GM18870 (cell line): ENCODE measurements around the gene SNX1.
A peak's percentile ranks its signal among the peaks of the same experiment; 100 is the strongest.
"Not testable (repeated sequence)": the region's sequence is repeated elsewhere in the genome, so short reads cannot be mapped to it uniquely, and the experiment has no call there.

Source experiments
- ATAC-seq: cut with Tn5 transposase; IDR thresholded peaks from one replicate; pipeline ENCODE4 v1.9.1; 2021; ENCODE audit warnings: moderate library complexity; ENCODE audit not compliant: unreplicated experiment

Gene SNX1, protein sequence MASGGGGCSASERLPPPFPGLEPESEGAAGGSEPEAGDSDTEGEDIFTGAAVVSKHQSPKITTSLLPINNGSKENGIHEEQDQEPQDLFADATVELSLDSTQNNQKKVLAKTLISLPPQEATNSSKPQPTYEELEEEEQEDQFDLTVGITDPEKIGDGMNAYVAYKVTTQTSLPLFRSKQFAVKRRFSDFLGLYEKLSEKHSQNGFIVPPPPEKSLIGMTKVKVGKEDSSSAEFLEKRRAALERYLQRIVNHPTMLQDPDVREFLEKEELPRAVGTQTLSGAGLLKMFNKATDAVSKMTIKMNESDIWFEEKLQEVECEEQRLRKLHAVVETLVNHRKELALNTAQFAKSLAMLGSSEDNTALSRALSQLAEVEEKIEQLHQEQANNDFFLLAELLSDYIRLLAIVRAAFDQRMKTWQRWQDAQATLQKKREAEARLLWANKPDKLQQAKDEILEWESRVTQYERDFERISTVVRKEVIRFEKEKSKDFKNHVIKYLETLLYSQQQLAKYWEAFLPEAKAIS

DNA sequence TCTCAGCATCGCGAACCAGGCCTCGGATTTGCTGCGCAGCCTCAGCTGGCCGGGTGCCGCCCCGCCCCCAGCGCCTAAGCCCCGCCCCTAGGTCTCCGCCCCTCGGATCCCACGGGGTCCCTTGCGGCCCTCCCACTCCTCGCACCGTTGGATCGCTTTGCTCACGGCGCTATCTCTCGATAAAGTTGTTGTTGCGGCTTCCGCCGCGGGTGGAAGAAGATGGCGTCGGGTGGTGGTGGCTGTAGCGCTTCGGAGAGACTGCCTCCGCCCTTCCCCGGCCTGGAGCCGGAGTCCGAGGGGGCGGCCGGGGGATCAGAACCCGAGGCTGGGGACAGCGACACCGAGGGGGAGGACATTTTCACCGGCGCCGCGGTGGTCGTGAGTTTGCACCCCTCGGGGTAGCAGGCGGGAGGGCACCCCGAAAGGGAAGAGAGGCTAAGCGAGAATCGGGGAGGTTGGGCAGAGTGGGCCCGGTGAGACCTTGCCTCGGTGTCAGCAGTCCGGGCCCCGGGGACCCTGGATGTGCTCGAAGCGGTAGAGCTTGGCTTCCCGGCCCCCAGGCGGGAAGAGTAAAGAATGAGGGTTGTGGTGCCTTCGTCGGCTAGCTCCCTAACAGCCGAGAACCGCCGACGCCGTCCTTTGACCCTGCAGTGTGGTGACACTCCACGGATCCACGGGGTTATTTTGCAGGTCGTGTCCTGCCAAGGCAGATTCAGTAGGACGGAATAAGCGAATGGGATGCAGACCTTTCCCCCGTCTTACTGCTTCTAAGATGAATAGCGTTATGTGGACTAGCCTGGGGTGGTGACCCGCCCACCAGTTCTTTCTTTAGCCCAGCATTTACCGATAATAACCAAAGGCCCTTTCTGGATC, at the start of gene SNX1:
TSS of gene SNX1 (plus strand) at position 188 of the 873 bp plus-strand sequence. CDS start at position 220, 32 bp downstream.
- ATAC-seq = peak; percentile 26

DNA sequence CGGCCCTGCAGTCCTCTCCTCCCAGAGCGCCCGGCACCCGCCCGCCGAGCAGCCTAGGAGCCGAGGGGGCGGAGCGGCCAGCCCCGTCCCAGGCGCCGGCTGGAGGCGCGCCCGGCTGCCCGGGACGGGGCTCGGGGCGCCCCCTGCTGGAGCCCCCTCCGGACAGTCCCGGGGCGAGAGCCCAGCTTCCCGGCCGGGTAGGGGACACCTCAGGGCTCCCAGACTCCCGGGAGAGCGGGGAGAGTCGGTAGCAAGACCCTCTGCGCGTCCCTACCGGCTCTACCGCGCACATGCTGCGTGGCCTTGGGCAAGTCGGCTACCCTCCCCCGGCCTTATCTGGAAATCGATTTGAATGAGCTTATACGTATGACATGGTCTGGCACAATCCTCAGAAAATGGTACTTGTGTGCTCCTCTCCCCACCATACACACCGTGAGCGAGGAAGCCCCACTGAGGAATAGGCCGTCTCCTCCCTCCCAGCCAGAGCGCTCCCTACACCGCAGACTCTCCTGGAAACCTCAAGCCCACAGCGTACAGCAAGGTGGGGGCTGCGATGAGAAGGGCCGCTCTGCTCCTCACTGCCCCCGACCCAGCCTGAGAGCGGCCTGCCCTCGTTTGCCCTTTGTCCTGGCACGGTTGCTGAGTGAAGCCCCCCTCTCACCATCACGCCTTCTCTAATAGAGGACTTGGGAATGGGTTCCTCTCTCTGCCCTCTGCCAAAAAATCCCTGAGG, 49.2 kb upstream of the SNX1 start, which contains the start of gene DAPK2:
TSS of gene DAPK2 (minus strand) at position 65 of the 733 bp plus-strand sequence. CDS start 6,224 bp downstream, outside the sequence.
- no peak for ATAC-seq

DNA sequence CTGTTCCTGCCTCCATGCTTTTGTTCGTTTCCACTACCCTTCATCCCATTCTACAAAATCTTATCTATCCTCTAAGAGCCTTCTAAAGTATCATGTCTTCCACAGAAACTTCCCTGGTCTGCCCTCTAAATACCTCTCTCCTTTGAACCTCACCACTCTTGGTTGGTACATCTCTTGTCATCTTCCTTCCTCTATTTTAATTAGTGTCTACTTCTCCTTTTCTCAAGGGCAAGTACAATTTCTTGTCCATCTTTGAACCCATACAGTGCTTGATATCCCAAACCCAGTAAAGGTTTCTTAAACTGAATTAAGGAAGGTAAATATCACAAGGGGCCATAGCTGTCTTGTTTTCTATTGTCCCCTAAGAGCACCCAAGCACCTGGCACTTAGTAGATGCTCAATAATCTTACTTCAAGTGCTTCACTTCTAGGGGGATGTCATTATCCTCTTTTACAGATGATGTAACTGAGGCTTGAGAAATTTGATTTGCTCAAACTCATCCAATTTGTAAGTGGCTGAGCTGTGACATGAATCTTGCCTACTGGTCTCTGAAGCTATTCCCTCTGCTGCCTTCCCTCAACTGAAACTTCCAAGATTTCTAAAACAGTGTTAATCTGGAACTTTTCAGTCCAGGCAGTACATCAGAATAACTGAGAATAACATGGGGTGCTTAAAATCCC, 46.9 kb upstream of the SNX1 start:
- ATAC-seq = no peak

DNA sequence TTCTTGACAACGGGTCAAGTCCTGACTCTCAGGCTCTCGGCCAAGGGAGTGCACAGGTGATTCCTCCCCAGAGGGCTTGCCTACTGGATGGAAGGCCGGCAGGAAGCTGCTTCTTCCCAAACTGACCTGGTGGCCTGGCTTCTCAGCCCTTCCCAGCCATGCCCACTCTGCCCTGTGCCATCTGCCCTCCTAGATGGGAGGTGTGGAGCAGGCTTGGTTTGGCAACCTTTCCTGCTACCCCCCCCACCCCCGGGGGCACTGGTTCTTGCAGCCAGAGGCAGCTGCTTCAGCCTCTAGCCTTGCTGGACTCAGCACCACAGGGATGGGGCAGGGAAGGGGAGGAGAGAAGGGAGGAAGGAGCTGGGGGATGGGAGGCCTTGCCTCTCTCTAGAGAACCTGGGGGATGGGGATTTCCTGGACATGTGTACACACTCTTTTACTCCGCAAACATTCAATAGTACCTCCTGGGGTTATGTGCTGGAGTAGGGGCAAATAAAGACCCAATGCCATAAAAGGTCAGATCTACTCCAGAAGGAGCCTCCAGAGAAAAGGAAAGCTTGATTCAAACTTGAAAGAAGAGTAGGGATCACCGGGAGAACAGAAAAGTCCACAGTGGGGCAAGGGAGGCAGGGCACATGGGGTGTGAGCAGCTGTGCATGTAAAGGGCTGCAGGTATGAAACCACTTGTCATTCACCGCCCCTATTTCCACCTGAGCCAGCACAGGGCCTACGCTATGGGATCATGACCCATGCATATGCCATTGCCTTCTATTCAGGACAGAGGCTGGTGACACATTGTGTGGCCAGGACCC, 45.3 kb upstream of the SNX1 start:
- ATAC-seq = no peak

DNA sequence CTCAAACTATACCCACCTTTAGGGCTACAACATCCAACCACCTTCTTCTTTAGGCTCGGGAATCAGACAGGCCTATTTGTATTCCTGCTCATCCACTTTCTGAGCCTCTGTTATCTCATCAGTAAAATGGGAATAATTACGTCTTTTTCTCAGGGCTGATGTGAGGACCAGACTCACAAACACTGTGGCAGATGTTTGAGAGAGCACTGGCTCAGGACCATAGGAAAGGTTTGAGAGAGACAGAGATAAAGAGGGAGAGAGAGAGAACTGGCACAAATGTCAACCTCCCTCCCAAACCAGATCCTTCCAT, 44.7 kb upstream of the SNX1 start:
- no peak for ATAC-seq

DNA sequence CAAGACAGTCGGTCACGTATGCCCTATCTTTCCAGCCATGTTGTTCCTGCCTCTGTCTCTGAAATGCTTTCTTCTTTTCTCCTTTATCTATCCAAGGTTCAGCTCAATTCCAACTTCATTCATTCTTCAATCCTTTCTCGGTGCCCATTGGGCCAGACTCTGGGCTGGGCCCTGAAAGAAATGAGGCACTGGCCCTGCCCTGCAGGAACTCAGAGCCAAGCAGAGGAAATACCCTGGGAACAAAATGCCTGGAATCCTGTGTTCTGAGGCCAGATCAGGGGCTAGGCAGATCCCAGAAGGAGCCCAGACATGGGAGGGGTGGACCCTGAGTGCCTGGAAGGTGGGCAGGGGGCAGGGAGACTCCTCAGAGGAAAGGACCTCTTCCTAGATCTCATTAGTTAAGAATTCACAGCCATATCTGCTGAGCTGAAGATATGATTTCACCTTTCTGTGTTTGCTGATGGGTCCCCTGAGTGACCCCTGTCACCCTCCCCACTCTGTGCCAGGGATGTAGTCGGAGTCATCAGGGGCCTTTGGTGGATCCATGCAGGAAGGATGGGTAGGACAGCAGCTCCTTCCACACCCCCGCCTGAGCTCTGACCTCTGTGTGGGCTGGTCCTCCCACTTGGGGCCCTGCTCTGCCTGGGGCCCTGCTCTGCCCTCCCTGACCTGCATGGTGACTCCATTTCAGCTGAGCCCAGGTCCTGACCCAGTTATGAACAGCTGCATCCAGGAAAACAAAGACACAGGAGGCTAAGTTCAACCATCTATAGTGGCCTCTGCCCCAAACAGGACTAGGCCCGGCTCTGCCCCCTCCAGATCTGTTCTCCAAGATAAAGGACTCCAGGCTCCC, 44.1 kb upstream of the SNX1 start:
- ATAC-seq = no peak

DNA sequence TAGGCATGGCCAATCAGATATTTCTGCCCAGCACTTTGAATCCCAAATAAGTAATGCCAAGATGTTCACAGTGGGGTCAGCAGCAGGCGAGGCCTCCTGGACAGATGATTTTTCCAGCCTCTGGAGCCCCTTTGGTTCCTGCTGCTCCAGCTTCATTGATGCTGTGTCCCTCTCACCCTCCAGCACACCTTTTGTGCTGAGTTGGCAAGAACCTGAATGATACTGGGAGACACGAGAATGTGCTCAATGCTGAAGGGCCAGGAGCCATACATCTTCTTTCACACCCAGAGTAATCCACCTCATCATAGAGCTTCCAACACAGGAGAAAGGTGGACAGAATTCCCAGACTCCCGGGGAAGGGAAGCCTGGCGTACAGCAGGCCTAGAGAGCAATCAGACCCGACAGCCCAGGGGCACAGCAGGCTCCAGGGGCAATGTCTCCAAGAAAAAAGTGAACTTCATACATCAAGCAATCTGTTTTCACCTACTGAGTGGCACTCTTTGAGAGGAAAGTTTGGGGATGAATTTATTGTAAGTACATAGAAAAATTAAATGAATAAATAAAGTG, 42.8 kb upstream of the SNX1 start:
- ATAC-seq = no peak

DNA sequence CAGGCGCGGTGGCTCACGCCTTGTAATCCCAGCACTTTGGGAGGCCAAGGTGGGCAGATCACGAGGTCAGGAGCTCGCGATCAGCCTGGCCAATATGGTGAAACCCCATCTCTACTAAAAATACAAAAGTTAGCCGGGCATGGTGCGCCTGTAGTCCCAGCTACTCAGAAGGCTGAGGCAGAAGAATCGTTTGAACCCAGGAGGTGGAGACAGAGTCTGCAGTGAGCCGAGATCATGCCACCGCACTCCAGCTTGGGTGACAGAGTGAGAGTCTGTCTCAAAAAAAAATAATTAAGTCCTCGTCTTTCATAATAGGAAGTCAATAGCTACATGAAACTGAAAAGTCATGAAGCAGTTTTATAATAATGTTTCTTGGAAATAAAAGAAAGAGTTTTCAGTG, 42.1 kb upstream of the SNX1 start:
- not testable (repeated sequence) for ATAC-seq

DNA sequence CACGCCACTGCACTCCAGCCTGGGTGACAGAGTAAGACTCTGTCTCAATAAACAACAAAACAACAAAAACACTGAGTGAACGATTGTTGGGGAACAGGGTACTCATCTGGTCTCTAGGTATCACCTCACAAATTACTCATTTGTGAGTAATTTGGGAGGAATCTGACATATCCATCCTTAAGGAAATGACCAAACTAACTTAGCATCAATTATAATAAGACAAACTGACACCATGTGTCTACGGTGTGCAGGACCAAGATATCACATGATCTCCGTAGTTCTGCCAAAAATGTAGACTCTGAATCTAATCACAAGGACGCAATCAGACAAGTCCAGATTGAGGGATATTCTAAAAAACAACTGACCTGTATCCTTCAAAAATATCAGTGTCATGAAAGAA, 37.5 kb upstream of the SNX1 start:
- no peak for ATAC-seq

DNA sequence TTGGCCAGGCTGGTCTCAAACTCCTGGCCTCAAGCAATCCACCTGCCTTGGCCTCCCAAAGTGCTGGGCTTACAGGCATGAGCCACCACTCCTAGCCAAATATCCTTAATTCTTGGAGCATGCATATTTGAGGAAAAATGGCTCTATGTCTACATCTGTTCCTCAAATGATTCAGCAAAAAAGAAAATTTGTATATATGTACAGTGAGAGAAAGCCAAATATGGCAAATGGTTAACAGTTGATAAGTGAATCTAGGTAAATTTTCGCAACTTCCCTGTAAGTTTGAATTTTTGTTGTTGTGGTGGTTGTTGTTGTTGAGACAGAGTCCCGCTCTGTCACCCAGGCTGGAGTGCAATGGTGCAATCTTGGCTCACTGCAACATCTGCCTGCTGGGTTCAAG, 36.7 kb upstream of the SNX1 start:
- not testable (repeated sequence) for ATAC-seq

DNA sequence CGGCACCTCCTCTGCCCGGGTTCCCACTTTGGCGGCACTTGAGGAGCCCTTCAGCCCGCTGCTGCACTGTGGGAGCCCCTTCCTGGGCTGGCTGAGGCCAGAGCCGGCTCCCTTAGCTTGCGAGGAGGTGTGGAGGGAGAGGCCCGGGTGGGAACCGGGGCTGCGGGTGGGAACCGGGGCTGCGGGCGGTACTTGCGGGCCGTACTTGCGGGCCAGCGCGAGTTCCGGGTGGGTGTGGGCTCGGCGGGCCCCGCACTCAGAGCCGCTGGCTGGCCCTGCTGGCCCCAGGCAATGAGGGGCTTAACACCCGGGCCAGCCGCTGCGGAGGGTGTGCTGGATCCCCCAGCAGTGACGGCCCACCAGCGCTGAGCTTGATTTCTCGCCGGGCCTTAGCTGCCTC, 35.1 kb upstream of the SNX1 start:
- no peak for ATAC-seq

DNA sequence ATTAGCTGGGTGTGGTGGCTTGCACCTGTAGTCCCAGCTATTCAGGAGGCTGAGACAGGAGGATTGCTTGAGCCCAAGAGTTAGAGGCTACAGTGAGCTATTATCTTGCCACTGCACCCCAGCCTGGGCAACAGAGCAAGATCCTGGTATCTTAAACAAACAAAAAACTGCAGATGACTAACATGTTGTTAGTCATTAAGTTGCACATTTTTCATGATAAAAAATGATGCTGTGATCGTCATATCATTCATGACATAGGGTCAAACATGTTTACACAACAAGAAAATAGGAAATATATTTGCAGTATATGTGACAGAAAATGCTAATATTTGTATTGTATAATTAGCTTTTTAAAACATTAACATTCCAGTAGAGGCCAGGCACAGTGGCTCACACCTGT, 29.3 kb upstream of the SNX1 start:
- no peak for ATAC-seq

DNA sequence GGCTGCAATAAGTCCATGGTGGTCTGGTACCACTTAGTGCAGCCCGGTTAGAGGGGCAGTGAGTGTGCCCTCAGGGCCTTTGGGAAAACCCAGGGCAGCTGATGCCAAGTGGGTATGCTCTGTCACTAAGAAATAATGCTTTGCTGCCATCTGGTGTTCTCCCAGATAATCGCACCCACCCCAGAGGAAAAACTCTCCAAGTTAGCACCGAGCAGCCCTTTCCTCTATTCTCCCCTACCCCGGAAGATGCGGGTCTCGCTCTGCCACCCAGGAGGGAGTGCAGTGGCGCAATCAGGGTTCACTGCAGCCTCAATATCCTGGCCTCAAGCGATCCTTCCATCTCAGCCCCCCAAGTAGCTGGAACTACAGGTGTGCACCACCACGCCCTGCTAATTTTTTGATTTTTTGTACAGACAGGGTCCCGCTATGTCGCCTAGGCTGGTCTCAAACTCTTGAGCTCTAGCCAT, 28.2 kb upstream of the SNX1 start:
- no peak for ATAC-seq

DNA sequence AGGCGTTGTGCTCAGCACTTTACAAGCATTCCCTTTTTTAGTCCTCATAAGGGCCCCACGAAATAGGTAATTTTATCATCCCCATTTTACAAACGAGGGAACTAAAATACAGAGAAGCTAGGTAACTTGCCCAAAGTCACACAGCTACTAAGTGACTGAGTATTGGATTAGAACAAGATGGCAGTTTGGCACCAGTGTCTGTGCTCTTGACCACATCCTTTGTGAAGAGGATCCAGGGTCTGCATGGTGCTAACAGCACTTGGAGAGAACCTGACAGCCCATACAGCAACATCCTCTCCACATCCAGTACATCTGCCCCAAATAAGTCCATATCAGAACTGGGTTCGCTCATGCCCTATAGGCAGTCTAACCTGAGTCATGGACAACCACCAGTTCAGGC, 27.6 kb upstream of the SNX1 start:
- no peak for ATAC-seq

DNA sequence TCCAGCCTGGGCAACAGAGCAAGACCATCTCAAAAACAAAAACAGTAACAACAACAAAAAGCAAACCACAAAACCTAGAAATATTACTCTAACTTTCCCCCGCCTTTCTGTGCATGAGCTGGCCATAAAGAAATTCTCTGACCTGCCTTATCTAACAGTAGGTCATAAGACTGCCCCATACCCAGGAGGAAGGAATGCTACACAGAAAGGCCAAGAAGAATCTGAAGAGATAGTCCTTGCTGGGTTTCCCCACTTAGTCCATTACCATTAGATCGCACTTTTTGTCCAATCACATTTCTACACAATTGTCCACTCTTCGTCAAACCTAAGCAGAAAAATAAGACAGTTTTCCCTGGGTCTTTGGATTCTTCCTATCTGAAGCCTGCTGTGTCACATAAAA, 25.7 kb upstream of the SNX1 start:
- ATAC-seq = no peak

DNA sequence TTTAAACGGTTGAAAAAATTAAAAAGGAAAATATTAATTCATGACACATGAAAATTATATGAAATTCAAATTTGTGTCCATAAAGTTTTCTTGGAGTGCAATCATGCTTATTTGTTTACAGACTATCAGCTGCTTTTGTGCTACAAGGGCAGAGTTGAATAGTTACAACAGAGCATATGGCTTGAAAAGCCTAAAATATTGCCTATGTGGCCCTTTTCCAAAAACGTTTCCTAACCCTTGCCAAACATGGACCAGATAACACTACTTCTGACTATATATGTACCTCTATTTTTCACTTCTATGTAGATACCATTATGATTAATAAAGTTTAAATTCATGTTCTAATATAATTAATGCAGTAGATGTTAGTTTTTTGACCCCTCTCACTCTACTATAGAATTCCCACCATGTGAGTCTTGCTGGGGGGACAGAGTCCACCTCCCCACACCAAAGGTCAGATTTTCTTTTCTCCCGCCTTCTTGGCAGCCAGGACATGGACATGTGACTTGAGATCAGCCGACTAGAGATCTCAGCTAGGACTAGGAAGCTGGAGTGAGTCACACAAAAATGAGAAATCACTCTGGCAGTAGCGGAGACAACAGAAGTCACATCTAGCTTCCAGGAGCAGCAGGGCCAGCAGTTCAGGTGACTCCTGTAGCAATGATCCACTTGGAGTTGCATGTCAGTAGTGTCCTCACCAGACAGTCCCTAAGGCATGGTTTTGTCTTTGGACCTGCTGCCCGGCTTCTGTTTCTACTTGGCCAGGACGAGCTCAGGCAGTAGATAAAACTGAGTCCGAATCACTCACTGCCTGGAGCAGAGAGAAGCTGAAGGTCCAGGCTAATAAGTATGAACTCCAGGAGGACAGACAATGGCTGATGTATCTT, 24.6 kb upstream of the SNX1 start:
- no peak for ATAC-seq
